Liver (tissue), 9 donors: ENCODE measurements around the gene MEG3. TPM values are rescaled to one million over a fixed set of nuclear protein-coding genes. Genes with fewer than 3 reads are reported as not detected.

ENCODE experiments used
- DNase-seq: peaks from one replicate; pipeline ENCODE4 v3.0.0-alpha.2; 2017; ENCODE audit warnings: low spot score
- H3K27ac ChIP-seq, 2 donors: one replicate each; pipeline ENCODE4 v1.7.0; 2013; ENCODE audit warnings: inconsistent platforms in 2 of 2, low read length in 2 of 2, control low read depth in 1 of 2, low read depth in 1 of 2, mild to moderate bottlenecking in 1 of 2
- H3K27me3 ChIP-seq, 4 donors: one replicate each; pipeline versions ENCODE4 v1.6.1 to v1.7.0; 2013; ENCODE audit warnings: low read length in 3 of 4, inconsistent platforms in 1 of 4, mild to moderate bottlenecking in 1 of 4, moderate library complexity in 1 of 4; ENCODE audit not compliant: control insufficient read depth in 4 of 4, insufficient read depth in 4 of 4
- H3K36me3 ChIP-seq, 4 donors: one replicate each; pipeline versions ENCODE4 v1.6.1 to v1.7.0; 2013; ENCODE audit warnings: low read length in 3 of 4, mild to moderate bottlenecking in 3 of 4, low read depth in 1 of 4, moderate library complexity in 1 of 4; ENCODE audit not compliant: control insufficient read depth in 4 of 4, insufficient read depth in 3 of 4
- H3K4me1 ChIP-seq, 4 donors: one replicate each; pipeline versions ENCODE4 v1.6.1 to v1.7.0; 2013; ENCODE audit warnings: low read length in 3 of 4, mild to moderate bottlenecking in 3 of 4, moderate library complexity in 1 of 4; ENCODE audit not compliant: control insufficient read depth in 4 of 4, insufficient read depth in 4 of 4
- H3K4me3 ChIP-seq, 3 donors: one replicate each; pipeline versions ENCODE4 v1.6.1 to v1.7.0; 2013; ENCODE audit warnings: low read length in 3 of 3, control low read depth in 1 of 3, low read depth in 1 of 3, mild to moderate bottlenecking in 1 of 3
- H3K9ac ChIP-seq, 2 donors: one replicate each; pipeline ENCODE4 v1.7.0; 2013; ENCODE audit warnings: low read length in 2 of 2, mild to moderate bottlenecking in 2 of 2, moderate library complexity in 2 of 2, control low read depth in 1 of 2, low read depth in 1 of 2
- H3K9me3 ChIP-seq, 4 donors: one replicate each; pipeline versions ENCODE4 v1.6.1 to v1.7.0; 2013; ENCODE audit warnings: low read length in 3 of 4; ENCODE audit not compliant: control insufficient read depth in 4 of 4
- EGR1 ChIP-seq, 2 donors: IDR thresholded peaks; 2 replicates each; pipeline ENCODE4 v1.6.1; 2016 to 2018; ENCODE audit warnings: antibody characterized with exemption in 2 of 2, low read depth in 2 of 2
- FOXA1 ChIP-seq: IDR thresholded peaks from 2 replicates; pipeline ENCODE4 v1.6.1; 2016; ENCODE audit warnings: antibody characterized with exemption
- FOXA2 ChIP-seq: IDR thresholded peaks from 2 replicates; pipeline ENCODE4 v1.6.1; 2016; ENCODE audit warnings: antibody characterized with exemption
- GABPA ChIP-seq, 2 donors: IDR thresholded peaks in 1 of 2; conservative IDR thresholded peaks in 1 of 2; 2 replicates each; pipeline ENCODE4 v1.6.1; 2016; ENCODE audit warnings: antibody characterized with exemption in 2 of 2, mild to moderate bottlenecking in 1 of 2, moderate library complexity in 1 of 2
- HNF4A ChIP-seq, 2 donors: conservative IDR thresholded peaks; 2 replicates each; pipeline ENCODE4 v1.6.1; 2016; ENCODE audit warnings: antibody characterized with exemption in 2 of 2, mild to moderate bottlenecking in 2 of 2
- HNF4G ChIP-seq: IDR thresholded peaks from 2 replicates; pipeline ENCODE4 v1.6.1; 2016; ENCODE audit warnings: antibody characterized with exemption
- JUND ChIP-seq, 2 donors: IDR thresholded peaks; 2 replicates each; pipeline ENCODE4 v1.6.1; 2016; ENCODE audit warnings: antibody characterized with exemption in 2 of 2
- RAD21 ChIP-seq, 2 donors: IDR thresholded peaks; 2 replicates each; pipeline ENCODE4 v1.6.1; 2016; ENCODE audit warnings: antibody characterized with exemption in 2 of 2, mild to moderate bottlenecking in 2 of 2
- RXRA ChIP-seq, 2 donors: IDR thresholded peaks; 2 replicates each; pipeline ENCODE4 v1.6.1; 2017 to 2018; ENCODE audit warnings: antibody characterized with exemption in 2 of 2, mild to moderate bottlenecking in 1 of 2
- SP1 ChIP-seq: IDR thresholded peaks from 2 replicates; pipeline ENCODE4 v1.6.1; 2018; ENCODE audit warnings: antibody characterized with exemption, mild to moderate bottlenecking
- TAF1 ChIP-seq: conservative IDR thresholded peaks from 2 replicates; pipeline ENCODE4 v1.6.1; 2016; ENCODE audit warnings: antibody characterized with exemption, mild to moderate bottlenecking
- YY1 ChIP-seq: IDR thresholded peaks from 2 replicates; pipeline ENCODE4 v1.6.1; 2016; ENCODE audit warnings: antibody characterized with exemption, mild to moderate bottlenecking
- WGBS: extraction: QIAGEN DNeasy Blood & Tissue Kit; methylation state at CpG from one replicate; pipeline ENCODE4 v1.1.7; 2013; 5-methylcytosine and 5-hydroxymethylcytosine counted together
- polyA plus RNA-seq, 2 donors: library from polyadenylated mRNA; stranded (reverse) in 1 of 2; unstranded in 1 of 2; fragments of 200-250 nt in 1 of 2; fragments of >200 nt in 1 of 2; fragmentation: Nextera tagmentation in 1 of 2; extraction: Ambion mirVana in 1 of 2; gene quantifications; one replicate each; pipeline versions ENCODE4 v1.2.1 to v1.2.3, GENCODE V29; 2013 to 2015
- total RNA-seq, 2 donors: library from RNA; depleted of rRNA; stranded (reverse); fragments of >200 nt; gene quantifications; one replicate each; pipeline ENCODE4 v1.2.3, GENCODE V29; 2014
- TF ChIP-seq, protein P1 (sequence below): IDR thresholded peaks from 2 replicates; pipeline ENCODE4 v1.6.1; 2016; ENCODE audit warnings: antibody characterized with exemption
- TF ChIP-seq, protein P2 (sequence below): IDR thresholded peaks from 2 replicates; pipeline ENCODE4 v1.6.1; 2016; ENCODE audit warnings: antibody characterized with exemption
- TF ChIP-seq, protein P3 (sequence below): IDR thresholded peaks from 2 replicates; pipeline ENCODE4 v1.6.1; 2016; ENCODE audit warnings: antibody characterized with exemption
- TF ChIP-seq, protein P4 (sequence below): fragments of 150-350 bp; IDR thresholded peaks from 2 replicates; pipeline ENCODE4 v1.5.1; 2017; ENCODE audit warnings: improper control_type of control experiment, low read depth, low read length; ENCODE audit not compliant: missing input control
- TF ChIP-seq, protein P5 (sequence below): IDR thresholded peaks from 2 replicates; pipeline ENCODE4 v1.6.1; 2016; ENCODE audit warnings: antibody characterized with exemption, mild to moderate bottlenecking
- donor health status: healthy.
- donor health status: healthy.
- donor health status: healthy.
- donor health status: healthy.
- donor health status: healthy.

MEG3 gene
- total and polyA plus RNA-seq, 4 donors: 12.3 to 485 (median 23.1) TPM

DNA sequence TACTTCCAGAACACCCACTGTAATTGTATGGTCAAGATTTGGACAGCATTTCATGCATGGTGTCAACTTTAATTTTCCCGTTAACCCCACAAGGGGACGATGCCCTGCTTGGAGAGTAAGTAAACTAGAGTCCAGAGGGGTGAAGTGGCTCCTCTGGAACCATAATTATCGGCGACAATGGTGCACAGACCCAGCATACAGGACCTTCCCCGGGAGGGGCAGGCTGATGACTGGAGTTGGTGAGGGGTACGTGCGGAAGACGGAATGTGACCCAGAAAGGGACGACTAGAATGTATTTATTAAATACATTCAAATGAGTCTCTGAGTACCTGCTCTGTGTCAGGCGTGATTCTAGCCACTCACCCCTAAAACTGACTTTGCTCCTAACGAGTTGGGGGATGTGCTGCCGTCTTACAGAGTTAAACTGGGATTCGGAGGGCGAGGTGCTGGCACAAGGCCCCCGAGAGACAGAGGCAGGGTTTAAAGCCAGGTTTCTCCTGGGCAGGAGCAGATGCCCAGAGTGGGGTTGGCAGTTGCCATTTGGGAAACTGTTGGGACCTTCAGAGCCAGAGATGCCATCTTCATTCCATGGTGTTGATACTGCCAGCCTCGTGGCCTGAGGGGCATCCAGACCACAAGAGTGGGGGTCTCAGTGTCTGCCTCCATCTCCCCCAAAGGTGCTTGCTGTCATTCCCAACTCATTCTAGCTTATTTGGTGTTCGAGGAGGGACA lies 66.7 kb downstream of the MEG3 start:
- no peaks in the 10 kb centered on the region for H3K36me3 ChIP-seq
- no peaks in the 10 kb centered on the region for H3K4me1 ChIP-seq
- H3K9me3 ChIP-seq: no peaks in the 10 kb centered on the region
- no peak overlapping the region for H3K27ac ChIP-seq
- H3K27me3 ChIP-seq: peaks cover 0 to 2% (median 0%) of the 10 kb centered on the region in 4 donors
- no peak overlapping the region for H3K4me3 ChIP-seq
- no peak for DNase-seq
- TF ChIP-seq GABPA (IDR thresholded peaks at IDR 0.05 in 1 of 2, conservative IDR thresholded peaks at IDR 0.05 in 1 of 2) (no peak), EGR1 (IDR thresholded peaks at IDR 0.05; ENCODE audit: low read depth in 2 of 2) (no peak), HNF4A (conservative IDR thresholded peaks at IDR 0.05) (no peak), RAD21 (IDR thresholded peaks at IDR 0.05) (no peak), JUND (IDR thresholded peaks at IDR 0.05) (no peak), TAF1 (no peak), YY1 (no peak), FOXA2 (no peak), RXRA (IDR thresholded peaks at IDR 0.05) (no peak), FOXA1 (no peak), SP1 (no peak)
- TF ChIP-seq, protein P1, sequence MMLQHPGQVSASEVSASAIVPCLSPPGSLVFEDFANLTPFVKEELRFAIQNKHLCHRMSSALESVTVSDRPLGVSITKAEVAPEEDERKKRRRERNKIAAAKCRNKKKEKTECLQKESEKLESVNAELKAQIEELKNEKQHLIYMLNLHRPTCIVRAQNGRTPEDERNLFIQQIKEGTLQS: no peak
- TF ChIP-seq, protein P2, sequence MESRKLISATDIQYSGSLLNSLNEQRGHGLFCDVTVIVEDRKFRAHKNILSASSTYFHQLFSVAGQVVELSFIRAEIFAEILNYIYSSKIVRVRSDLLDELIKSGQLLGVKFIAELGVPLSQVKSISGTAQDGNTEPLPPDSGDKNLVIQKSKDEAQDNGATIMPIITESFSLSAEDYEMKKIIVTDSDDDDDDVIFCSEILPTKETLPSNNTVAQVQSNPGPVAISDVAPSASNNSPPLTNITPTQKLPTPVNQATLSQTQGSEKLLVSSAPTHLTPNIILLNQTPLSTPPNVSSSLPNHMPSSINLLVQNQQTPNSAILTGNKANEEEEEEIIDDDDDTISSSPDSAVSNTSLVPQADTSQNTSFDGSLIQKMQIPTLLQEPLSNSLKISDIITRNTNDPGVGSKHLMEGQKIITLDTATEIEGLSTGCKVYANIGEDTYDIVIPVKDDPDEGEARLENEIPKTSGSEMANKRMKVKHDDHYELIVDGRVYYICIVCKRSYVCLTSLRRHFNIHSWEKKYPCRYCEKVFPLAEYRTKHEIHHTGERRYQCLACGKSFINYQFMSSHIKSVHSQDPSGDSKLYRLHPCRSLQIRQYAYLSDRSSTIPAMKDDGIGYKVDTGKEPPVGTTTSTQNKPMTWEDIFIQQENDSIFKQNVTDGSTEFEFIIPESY: no peak
- TF ChIP-seq, protein P3, sequence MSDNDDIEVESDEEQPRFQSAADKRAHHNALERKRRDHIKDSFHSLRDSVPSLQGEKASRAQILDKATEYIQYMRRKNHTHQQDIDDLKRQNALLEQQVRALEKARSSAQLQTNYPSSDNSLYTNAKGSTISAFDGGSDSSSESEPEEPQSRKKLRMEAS: no peak
- TF ChIP-seq, protein P4, sequence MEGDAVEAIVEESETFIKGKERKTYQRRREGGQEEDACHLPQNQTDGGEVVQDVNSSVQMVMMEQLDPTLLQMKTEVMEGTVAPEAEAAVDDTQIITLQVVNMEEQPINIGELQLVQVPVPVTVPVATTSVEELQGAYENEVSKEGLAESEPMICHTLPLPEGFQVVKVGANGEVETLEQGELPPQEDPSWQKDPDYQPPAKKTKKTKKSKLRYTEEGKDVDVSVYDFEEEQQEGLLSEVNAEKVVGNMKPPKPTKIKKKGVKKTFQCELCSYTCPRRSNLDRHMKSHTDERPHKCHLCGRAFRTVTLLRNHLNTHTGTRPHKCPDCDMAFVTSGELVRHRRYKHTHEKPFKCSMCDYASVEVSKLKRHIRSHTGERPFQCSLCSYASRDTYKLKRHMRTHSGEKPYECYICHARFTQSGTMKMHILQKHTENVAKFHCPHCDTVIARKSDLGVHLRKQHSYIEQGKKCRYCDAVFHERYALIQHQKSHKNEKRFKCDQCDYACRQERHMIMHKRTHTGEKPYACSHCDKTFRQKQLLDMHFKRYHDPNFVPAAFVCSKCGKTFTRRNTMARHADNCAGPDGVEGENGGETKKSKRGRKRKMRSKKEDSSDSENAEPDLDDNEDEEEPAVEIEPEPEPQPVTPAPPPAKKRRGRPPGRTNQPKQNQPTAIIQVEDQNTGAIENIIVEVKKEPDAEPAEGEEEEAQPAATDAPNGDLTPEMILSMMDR: no peak
- no peak overlapping the region for H3K9ac ChIP-seq
- 82% methylated on average over 17 of the region's 17 CpGs for WGBS

DNA sequence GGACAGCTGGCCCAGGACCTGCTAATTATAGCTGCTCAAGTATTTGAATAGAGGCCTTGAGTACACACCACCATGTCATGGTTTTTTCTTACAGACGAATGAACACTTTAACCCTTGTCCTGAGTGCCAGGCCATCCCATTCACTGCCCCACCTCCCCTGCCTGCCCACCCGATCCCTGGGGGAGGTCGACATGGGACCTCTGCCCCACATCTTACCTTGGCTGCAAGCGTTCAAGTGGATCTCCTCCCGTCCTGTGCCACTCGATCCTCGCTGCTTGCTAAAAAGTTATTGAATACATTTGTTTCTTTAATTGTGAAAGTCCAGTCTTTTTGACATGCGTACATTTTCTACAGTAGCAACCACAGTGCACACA lies 67.3 kb downstream of the MEG3 start:
- peaks cover 0 to 2% (median under 1%) of the 10 kb centered on the region in 4 donors for H3K27me3 ChIP-seq
- no peaks in the 10 kb centered on the region for H3K4me1 ChIP-seq
- no peak overlapping the region for H3K27ac ChIP-seq
- 63% methylated on average over 8 of the region's 8 CpGs for WGBS
- TF ChIP-seq HNF4G (no peak), RXRA (IDR thresholded peaks at IDR 0.05) (no peak), JUND (IDR thresholded peaks at IDR 0.05) (no peak), GABPA (IDR thresholded peaks at IDR 0.05 in 1 of 2, conservative IDR thresholded peaks at IDR 0.05 in 1 of 2) (no peak), EGR1 (IDR thresholded peaks at IDR 0.05; ENCODE audit: low read depth in 2 of 2) (no peak), TAF1 (no peak)
- TF ChIP-seq, protein P4: no peak
- TF ChIP-seq, protein P5, sequence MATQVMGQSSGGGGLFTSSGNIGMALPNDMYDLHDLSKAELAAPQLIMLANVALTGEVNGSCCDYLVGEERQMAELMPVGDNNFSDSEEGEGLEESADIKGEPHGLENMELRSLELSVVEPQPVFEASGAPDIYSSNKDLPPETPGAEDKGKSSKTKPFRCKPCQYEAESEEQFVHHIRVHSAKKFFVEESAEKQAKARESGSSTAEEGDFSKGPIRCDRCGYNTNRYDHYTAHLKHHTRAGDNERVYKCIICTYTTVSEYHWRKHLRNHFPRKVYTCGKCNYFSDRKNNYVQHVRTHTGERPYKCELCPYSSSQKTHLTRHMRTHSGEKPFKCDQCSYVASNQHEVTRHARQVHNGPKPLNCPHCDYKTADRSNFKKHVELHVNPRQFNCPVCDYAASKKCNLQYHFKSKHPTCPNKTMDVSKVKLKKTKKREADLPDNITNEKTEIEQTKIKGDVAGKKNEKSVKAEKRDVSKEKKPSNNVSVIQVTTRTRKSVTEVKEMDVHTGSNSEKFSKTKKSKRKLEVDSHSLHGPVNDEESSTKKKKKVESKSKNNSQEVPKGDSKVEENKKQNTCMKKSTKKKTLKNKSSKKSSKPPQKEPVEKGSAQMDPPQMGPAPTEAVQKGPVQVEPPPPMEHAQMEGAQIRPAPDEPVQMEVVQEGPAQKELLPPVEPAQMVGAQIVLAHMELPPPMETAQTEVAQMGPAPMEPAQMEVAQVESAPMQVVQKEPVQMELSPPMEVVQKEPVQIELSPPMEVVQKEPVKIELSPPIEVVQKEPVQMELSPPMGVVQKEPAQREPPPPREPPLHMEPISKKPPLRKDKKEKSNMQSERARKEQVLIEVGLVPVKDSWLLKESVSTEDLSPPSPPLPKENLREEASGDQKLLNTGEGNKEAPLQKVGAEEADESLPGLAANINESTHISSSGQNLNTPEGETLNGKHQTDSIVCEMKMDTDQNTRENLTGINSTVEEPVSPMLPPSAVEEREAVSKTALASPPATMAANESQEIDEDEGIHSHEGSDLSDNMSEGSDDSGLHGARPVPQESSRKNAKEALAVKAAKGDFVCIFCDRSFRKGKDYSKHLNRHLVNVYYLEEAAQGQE: no peak
- no peaks in the 10 kb centered on the region for H3K36me3 ChIP-seq
- H3K9me3 ChIP-seq: no peaks in the 10 kb centered on the region
- no peak overlapping the region for H3K4me3 ChIP-seq
- no peak for DNase-seq
- H3K9ac ChIP-seq: no peak overlapping the region
